Hematopoietic multipotent progenitor cell treated with erythropoietin and hydrocortisone succinate and interleukin-3 and kit ligand, for 4 days (in vitro differentiated cells): ENCODE data around the gene SMYD3.

Source experiments
- DNase-seq: peaks from one replicate; pipeline ENCODE4 v3.0.0-alpha.2; 2015

The SMYD3 gene

GRCh38 chr1:246459221-246459620, 47.9 kb downstream of the SMYD3 start:
- DNase-seq: peak; percentile 7

GRCh38 chr1:246455476-246455875, 51.6 kb downstream of the SMYD3 start:
- DNase-seq: no peak

GRCh38 chr1:246454655-246455054, 52.4 kb downstream of the SMYD3 start:
- no peak for DNase-seq

GRCh38 chr1:246450611-246451251, 56.3 kb downstream of the SMYD3 start:
- DNase-seq: peak; percentile 70

- no peak for DNase-seq
Measured at GRCh38 chr1:246448373-246448772, 58.7 kb downstream of the SMYD3 start.

GRCh38 chr1:246447501-246447900, 59.6 kb downstream of the SMYD3 start:
- no peak for DNase-seq

- DNase-seq: peak; percentile 50
Measured at GRCh38 chr1:246445503-246445902, 61.6 kb downstream of the SMYD3 start.

GRCh38 chr1:246444617-246445016, 62.5 kb downstream of the SMYD3 start:
- DNase-seq: no peak

- no peak for DNase-seq
Measured at GRCh38 chr1:246437961-246438360, 69.1 kb downstream of the SMYD3 start.

- DNase-seq: no peak
Measured at GRCh38 chr1:246435421-246436041, 71.5 kb downstream of the SMYD3 start.

- no peak for DNase-seq
Measured at GRCh38 chr1:246434335-246434734, 72.7 kb downstream of the SMYD3 start.

- DNase-seq: peak; percentile 96
Measured at GRCh38 chr1:246428542-246429308, 78.4 kb downstream of the SMYD3 start.

GRCh38 chr1:246427611-246428010, 79.5 kb downstream of the SMYD3 start:
- DNase-seq: no peak

GRCh38 chr1:246425895-246426294, 81.2 kb downstream of the SMYD3 start:
- no peak for DNase-seq

- peak; percentile 90 for DNase-seq
Measured at GRCh38 chr1:246425139-246425794, 81.8 kb downstream of the SMYD3 start.

GRCh38 chr1:246420300-246420699, 86.8 kb downstream of the SMYD3 start:
- DNase-seq: peak; percentile 50

GRCh38 chr1:246418565-246419312, 88.3 kb downstream of the SMYD3 start:
- DNase-seq: no peak

GRCh38 chr1:246417813-246418564, 89.1 kb downstream of the SMYD3 start:
- no peak for DNase-seq

- peak; percentile 58 for DNase-seq
Measured at GRCh38 chr1:246417152-246417812, 89.8 kb downstream of the SMYD3 start.

- no peak for DNase-seq
Measured at GRCh38 chr1:246416261-246416660, 90.8 kb downstream of the SMYD3 start.

GRCh38 chr1:246415028-246415427, 92.1 kb downstream of the SMYD3 start:
- DNase-seq: no peak
